ENCODE measurements around the gene OXSR1. TPM values are rescaled to one million over a fixed set of nuclear protein-coding genes. Genes with fewer than 3 reads are reported as not detected.

Gene OXSR1
- total and polyA plus RNA-seq, 12 donors: 13.7 to 38.4 (median 31.2) TPM

DNA sequence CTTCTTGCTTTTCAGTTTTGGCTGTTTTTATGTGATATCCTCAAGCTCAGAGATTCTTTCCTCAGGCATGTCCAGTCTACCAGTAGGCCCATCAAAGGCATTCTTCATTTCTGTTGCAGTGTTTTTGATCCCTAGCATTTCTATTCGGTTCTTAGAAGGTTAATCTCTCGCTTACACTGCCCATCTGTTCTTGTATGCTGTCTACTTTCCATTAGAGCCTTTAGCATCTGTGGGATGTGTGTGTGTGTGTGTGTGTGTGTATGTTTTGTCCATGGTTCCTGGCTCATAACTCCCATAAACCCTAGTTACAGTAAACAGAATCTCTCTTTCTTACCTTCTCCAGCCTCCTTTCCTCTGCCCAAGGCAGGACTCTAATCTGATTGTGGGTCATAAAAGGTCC, 95.1 kb downstream of the OXSR1 start:
- WGBS, 2 donors: 95 to 96% methylated on average over 2 of the region's 2 CpGs
- Histone ChIP-seq H3K4me3 (no peak overlapping the region), H3K4me1 (peaks cover 0 to 16% (median 11%) of the 10 kb centered on the region in 9 donors), H3K27me3 (no peaks in the 10 kb centered on the region), H3K9me3 (no peaks in the 10 kb centered on the region), H3K36me3 (peaks cover 0 to 22% (median 0%) of the 10 kb centered on the region in 9 donors), H3K27ac (no peak overlapping the region)
- ATAC-seq (no peak), DNase-seq (no peak)
- TF ChIP-seq, protein P1, sequence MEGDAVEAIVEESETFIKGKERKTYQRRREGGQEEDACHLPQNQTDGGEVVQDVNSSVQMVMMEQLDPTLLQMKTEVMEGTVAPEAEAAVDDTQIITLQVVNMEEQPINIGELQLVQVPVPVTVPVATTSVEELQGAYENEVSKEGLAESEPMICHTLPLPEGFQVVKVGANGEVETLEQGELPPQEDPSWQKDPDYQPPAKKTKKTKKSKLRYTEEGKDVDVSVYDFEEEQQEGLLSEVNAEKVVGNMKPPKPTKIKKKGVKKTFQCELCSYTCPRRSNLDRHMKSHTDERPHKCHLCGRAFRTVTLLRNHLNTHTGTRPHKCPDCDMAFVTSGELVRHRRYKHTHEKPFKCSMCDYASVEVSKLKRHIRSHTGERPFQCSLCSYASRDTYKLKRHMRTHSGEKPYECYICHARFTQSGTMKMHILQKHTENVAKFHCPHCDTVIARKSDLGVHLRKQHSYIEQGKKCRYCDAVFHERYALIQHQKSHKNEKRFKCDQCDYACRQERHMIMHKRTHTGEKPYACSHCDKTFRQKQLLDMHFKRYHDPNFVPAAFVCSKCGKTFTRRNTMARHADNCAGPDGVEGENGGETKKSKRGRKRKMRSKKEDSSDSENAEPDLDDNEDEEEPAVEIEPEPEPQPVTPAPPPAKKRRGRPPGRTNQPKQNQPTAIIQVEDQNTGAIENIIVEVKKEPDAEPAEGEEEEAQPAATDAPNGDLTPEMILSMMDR (IDR thresholded peaks at IDR 0.05): no peak
- intact Hi-C loops (cut with DNase I): no loop called here

DNA sequence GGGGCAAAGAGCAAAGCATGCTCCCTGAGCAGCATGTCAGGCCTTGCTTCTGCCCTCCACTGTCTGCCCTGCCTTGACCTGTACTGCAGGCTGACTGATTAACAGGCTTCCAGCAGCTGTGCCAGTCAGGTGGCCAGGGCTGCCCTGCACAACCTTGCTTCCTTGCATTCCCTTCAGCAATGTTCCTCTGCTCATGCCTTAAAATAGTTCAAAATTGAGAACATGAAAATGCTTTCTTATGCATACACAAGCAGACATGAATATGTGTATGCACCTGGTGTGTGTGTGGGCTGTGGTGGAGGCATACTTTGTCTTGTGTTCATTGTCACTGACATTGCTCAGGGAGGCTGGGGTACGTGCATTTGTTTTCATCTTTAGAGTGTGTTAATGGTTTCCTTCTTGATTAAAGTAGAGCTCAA, 99.0 kb downstream of the OXSR1 start:
- Histone ChIP-seq H3K36me3 (peaks cover 0 to 8% (median 0%) of the 10 kb centered on the region in 9 donors), H3K27ac (peak overlapping the region in 1 of 10 donors; percentile 36), H3K9me3 (no peaks in the 10 kb centered on the region), H3K27me3 (no peaks in the 10 kb centered on the region), H3K4me3 (no peak overlapping the region), H3K4me1 (peaks cover 0 to 17% (median 13%) of the 10 kb centered on the region in 9 donors)
- DNase-seq (no peak), ATAC-seq (peak; percentile 34 to 92 (median 77))
- TF ChIP-seq, protein P1 (IDR thresholded peaks at IDR 0.05): no peak
- 0% methylated on average over 1 of the region's 1 CpG for WGBS, 2 donors
- intact Hi-C loops (cut with DNase I): no loop called here

DNA sequence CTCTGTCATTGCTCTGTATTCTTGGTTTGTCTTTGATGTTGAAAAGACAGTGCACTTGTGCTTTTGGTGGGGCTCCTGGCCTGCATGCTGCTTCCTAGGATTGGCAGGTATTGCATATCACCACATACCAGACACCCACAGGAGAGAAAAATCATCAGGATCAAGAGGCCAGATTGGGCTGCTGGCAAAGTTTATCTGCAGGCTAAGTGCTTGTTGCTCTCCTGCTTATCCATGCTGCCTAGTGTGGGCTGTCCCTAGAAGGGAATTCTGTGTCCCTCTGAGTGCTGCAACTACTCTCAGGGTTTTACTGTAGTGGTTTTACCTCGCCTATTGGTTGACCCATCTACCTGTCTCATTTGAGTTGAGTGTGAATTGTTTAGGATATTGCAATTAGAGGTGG, 99.4 kb downstream of the OXSR1 start:
- Histone ChIP-seq H3K27ac (peak overlapping the region in 1 of 10 donors; percentile 36), H3K4me1 (peaks cover 0 to 17% (median 13%) of the 10 kb centered on the region in 9 donors), H3K27me3 (no peaks in the 10 kb centered on the region), H3K9me3 (no peaks in the 10 kb centered on the region), H3K36me3 (peaks cover 0 to 8% (median 0%) of the 10 kb centered on the region in 9 donors), H3K4me3 (no peak overlapping the region)
- TF ChIP-seq, protein P1 (IDR thresholded peaks at IDR 0.05): no peak
- DNase-seq: no peak
- ATAC-seq: peak in 4 of 8 donors; percentile 27 to 65 (median 62)
- intact Hi-C loops (cut with DNase I): no loop called here
- WGBS, 2 donors: 48 to 60% methylated on average over 1 of the region's 1 CpG

DNA sequence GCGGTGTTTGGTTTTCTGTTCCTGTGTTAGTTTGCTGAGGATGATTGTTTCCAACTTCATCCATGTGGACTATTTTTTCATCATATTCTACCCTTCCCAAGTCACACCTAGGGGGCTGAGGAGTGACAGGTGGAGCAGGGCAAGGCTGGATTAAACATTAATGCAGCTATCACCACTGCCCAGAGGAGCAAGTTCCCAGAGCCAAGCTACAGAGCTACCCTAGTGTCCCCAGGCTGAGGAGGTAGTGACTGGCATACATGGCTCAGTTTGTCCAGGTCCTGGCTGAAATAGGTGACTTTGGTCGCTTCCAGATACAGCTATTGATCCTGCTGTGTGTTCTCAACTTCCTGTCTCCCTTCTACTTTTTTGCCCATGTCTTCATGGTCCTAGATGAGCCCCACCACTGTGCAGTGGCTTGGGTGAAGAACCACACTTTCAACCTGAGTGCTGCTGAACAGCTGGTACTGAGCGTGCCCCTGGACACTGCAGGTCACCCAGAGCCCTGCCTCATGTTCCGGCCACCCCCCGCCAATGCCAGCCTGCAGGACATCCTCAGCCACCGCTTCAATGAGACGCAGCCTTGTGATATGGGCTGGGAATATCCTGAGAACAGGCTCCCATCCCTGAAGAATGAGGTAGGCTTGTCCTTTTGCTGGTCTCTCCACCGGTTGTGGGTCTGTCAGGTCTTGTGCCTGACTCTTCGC, 100.4 kb downstream of the OXSR1 start, which contains the start of gene SLC22A13:
Gene SLC22A13, plus strand, starts transcription at position 209 of the 704 bp plus-strand sequence. Its CDS starts 49 bp downstream, at position 258.
- TF ChIP-seq, protein P1 (IDR thresholded peaks at IDR 0.05): no peak
- Histone ChIP-seq H3K9me3 (no peaks in the 10 kb centered on the region), H3K4me1 (peaks cover 0 to 17% (median 13%) of the 10 kb centered on the region in 9 donors), H3K27ac (peak within 1 kb of the TSS in 1 of 10 donors; percentile 36), H3K4me3 (no peak within 1 kb of the TSS), H3K36me3 (peaks cover 0 to 6% (median 0%) of the 10 kb centered on the region in 9 donors), H3K27me3 (no peaks in the 10 kb centered on the region)
- ATAC-seq (peak in 1 of 8 donors; percentile 41), DNase-seq (no peak)
- WGBS, 2 donors: 95 to 97% methylated on average over 9 of the region's 9 CpGs
- intact Hi-C loops (cut with DNase I): no loop called here
